Lower leg skin (tissue), 4 donors: ENCODE results near the gene CCNL1. TPM values are rescaled to one million over a fixed set of nuclear protein-coding genes. Genes with fewer than 3 reads are reported as not detected.
"Not testable (repeated sequence)": the region's sequence is repeated elsewhere in the genome, so short reads cannot be mapped to it uniquely, and the experiment has no call there.

Experiments
- DNase-seq, 2 donors: peaks; one replicate each; pipeline ENCODE4 v3.0.0-alpha.2; 2019; ENCODE audit warnings: low spot score in 2 of 2
- H3K4me3 ChIP-seq: fragments of 200-600 bp; sonication (generic); 2 replicates; pipeline ENCODE4 v1.5.1; 2017; ENCODE audit warnings: mild to moderate bottlenecking, low read depth; ENCODE audit not compliant: poor library complexity, severe bottlenecking
- CTCF ChIP-seq, 3 donors: fragments of 450-650 bp; IDR thresholded peaks; one replicate each; pipeline ENCODE4 v1.5.1; 2016; ENCODE audit warnings: antibody characterized with exemption in 3 of 3, mild to moderate bottlenecking in 3 of 3, moderate library complexity in 2 of 3
- POLR2A ChIP-seq, 2 donors: fragments of 450-650 bp; IDR thresholded peaks; one replicate each; pipeline ENCODE4 v1.6.1; 2016 to 2017; ENCODE audit warnings: antibody characterized with exemption in 2 of 2, mild to moderate bottlenecking in 1 of 2, moderate library complexity in 1 of 2
- WGBS, 2 donors: methylation state at CpG; one replicate each; pipeline ENCODE4 v1.1.5; 2018; 5-methylcytosine and 5-hydroxymethylcytosine counted together
- intact Hi-C: fragments of 100-400 bp; cut with DNase I; formaldehyde crosslinking; loops from one replicate; pipeline ENCODE4 v1.15.0; 2023; ENCODE audit warnings: low total_unique reads
- total RNA-seq, 4 donors: library from RNA; depleted of rRNA; stranded (reverse); fragments of >200 nt; gene quantifications; one replicate each; pipeline ENCODE4 v1.1.0, GENCODE V29; 2016

The CCNL1 gene
- total RNA-seq, 4 donors from 2014 or later, result 113 to 308 (median 155) TPM

- 77 to 79% methylated on average over 2 of the region's 2 CpGs for WGBS, 2 donors
- H3K4me3 ChIP-seq, result no peak overlapping the region
- no peak for DNase-seq
- no peak for TF ChIP-seq CTCF (IDR thresholded peaks at IDR 0.05)
- TF ChIP-seq POLR2A (IDR thresholded peaks at IDR 0.05), result no peak
- intact Hi-C loops, result no loop called here
Measured at GRCh38 chr3:157166561-157166960, 6.6 kb upstream of the CCNL1 start.

- no peak for DNase-seq
- intact Hi-C loops, result no loop called here
- H3K4me3 ChIP-seq, result no peak overlapping the region
- TF ChIP-seq CTCF (IDR thresholded peaks at IDR 0.05) (no peak), POLR2A (IDR thresholded peaks at IDR 0.05) (no peak)
Measured at GRCh38 chr3:157166115-157166514, 6.2 kb upstream of the CCNL1 start.

- WGBS, 2 donors, result 91% methylated on average over 18 to 19 of the region's 19 CpGs
- no peak for TF ChIP-seq POLR2A (IDR thresholded peaks at IDR 0.05)
- no peak for TF ChIP-seq CTCF (IDR thresholded peaks at IDR 0.05)
- H3K4me3 ChIP-seq, result no peak overlapping the region
- peak in 1 of 2 donors; percentile 83 for DNase-seq
- intact Hi-C loops, result no loop called here
Measured at GRCh38 chr3:157163217-157163953, 3.4 kb upstream of the CCNL1 start.

- H3K4me3 ChIP-seq, intact Hi-C loops, DNase-seq: not testable (repeated sequence)
- WGBS, 2 donors, result 72 to 83% methylated on average over 5 to 7 of the region's 7 CpGs
Measured at GRCh38 chr3:157162620-157163019, 2.7 kb upstream of the CCNL1 start.

- H3K4me3 ChIP-seq, result peak overlapping the region; percentile 76
- TF ChIP-seq CTCF (IDR thresholded peaks at IDR 0.05), result no peak
- no peak for TF ChIP-seq POLR2A (IDR thresholded peaks at IDR 0.05)
- DNase-seq, result peak; percentile 91 to 96
- 5% methylated on average over 22 of the region's 22 CpGs for WGBS, 2 donors
- intact Hi-C loops, result no loop called here
Measured at GRCh38 chr3:157160658-157161424, 894 bp upstream of the CCNL1 start.

- intact Hi-C loops, result no loop called here
- WGBS, 2 donors, result 0 to 1% methylated on average over 29 to 42 of the region's 46 CpGs
- peak in 1 of 2 donors; percentile 91 for DNase-seq
- H3K4me3 ChIP-seq, result peak overlapping the region; percentile 97
- TF ChIP-seq CTCF (IDR thresholded peaks at IDR 0.05) (no peak), POLR2A (IDR thresholded peaks at IDR 0.05) (no peak)
Measured at GRCh38 chr3:157159037-157159761, 748 bp downstream of the CCNL1 start.
